Sigmoid colon (tissue), 7 donors: ENCODE measurements around the gene MIEF2. TPM values are rescaled to one million over a fixed set of nuclear protein-coding genes. Genes with fewer than 3 reads are reported as not detected.

Experiments used
- DNase-seq: peaks from one replicate; pipeline ENCODE4 v3.0.0-alpha.2; 2019
- H3K27ac ChIP-seq, 4 donors: fragments of 200-600 bp; sonication (generic); one replicate each; pipeline ENCODE4 v1.5.1; 2016 to 2019; ENCODE audit warnings: mild to moderate bottlenecking in 1 of 4
- H3K27me3 ChIP-seq, 3 donors: fragments of 200-600 bp; sonication (generic); one replicate each; pipeline ENCODE4 v1.5.1; 2019; ENCODE audit warnings: mild to moderate bottlenecking in 1 of 3
- H3K36me3 ChIP-seq, 4 donors: fragments of 200-600 bp; sonication (generic); one replicate each; pipeline ENCODE4 v1.5.1; 2016 to 2019
- H3K4me1 ChIP-seq, 4 donors: fragments of 200-600 bp; sonication (generic); one replicate each; pipeline ENCODE4 v1.5.1; 2017 to 2019
- H3K4me3 ChIP-seq, 4 donors: fragments of 200-600 bp; sonication (generic); one replicate each; pipeline ENCODE4 v1.5.1; 2017 to 2019; ENCODE audit warnings: mild to moderate bottlenecking in 2 of 4, moderate library complexity in 1 of 4
- H3K9me3 ChIP-seq, 4 donors: fragments of 200-600 bp in 3 of 4; sonication (generic) in 3 of 4; one replicate each; pipeline versions ENCODE4 v1.5.1 to v1.6.1; 2013 to 2019
- EP300 ChIP-seq, 4 donors: sonication (generic); formaldehyde crosslinking; IDR thresholded peaks; one replicate each; pipeline ENCODE4 v1.6.1; 2017; ENCODE audit warnings: antibody characterized with exemption in 4 of 4
- POLR2A ChIP-seq, 2 donors: fragments of 450-650 bp; IDR thresholded peaks; one replicate each; pipeline ENCODE4 v1.6.1; 2016; ENCODE audit warnings: antibody characterized with exemption in 2 of 2, mild to moderate bottlenecking in 2 of 2, moderate library complexity in 2 of 2
- POLR2AphosphoS5 ChIP-seq, 4 donors: sonication (generic); formaldehyde crosslinking; IDR thresholded peaks; one replicate each; pipeline ENCODE4 v1.6.1; 2017; ENCODE audit warnings: antibody characterized with exemption in 4 of 4
- WGBS, 2 donors: extraction: QIAGEN DNeasy Blood & Tissue Kit; methylation state at CpG; one replicate each; pipeline ENCODE4 v1.1.7; 2013; 5-methylcytosine and 5-hydroxymethylcytosine counted together
- intact Hi-C: fragments of 100-400 bp; cut with DNase I; formaldehyde crosslinking; loops from one replicate; pipeline ENCODE4 v1.15.1; 2023
- polyA plus RNA-seq, 3 donors: library from polyadenylated mRNA; stranded (reverse); fragments of 200-250 nt; gene quantifications; one replicate each; pipeline ENCODE4 v1.2.3, GENCODE V29; 2013
- total RNA-seq, 4 donors: library from RNA; depleted of rRNA; stranded (reverse); fragments of >200 nt; gene quantifications; one replicate each; pipeline ENCODE4 v1.1.0, GENCODE V29; 2016
- TF ChIP-seq, protein P1 (sequence below), 4 experiments: fragments of 450-650 bp in 3 of 4; fragments of 200-600 bp in 1 of 4; IDR thresholded peaks; one replicate each; pipeline ENCODE4 v1.5.1; 2016 to 2019; ENCODE audit warnings: antibody characterized with exemption in 4 of 4, mild to moderate bottlenecking in 3 of 4, moderate library complexity in 2 of 4
- donor health status: healthy with polysubstance abuse.
- donor health status: Bipolar disorder and iron deficiency.
- donor health status: healthy.

MIEF2 gene
- total and polyA plus RNA-seq, 7 donors, result 3.7 to 14.4 (median 11.4) TPM

DNA sequence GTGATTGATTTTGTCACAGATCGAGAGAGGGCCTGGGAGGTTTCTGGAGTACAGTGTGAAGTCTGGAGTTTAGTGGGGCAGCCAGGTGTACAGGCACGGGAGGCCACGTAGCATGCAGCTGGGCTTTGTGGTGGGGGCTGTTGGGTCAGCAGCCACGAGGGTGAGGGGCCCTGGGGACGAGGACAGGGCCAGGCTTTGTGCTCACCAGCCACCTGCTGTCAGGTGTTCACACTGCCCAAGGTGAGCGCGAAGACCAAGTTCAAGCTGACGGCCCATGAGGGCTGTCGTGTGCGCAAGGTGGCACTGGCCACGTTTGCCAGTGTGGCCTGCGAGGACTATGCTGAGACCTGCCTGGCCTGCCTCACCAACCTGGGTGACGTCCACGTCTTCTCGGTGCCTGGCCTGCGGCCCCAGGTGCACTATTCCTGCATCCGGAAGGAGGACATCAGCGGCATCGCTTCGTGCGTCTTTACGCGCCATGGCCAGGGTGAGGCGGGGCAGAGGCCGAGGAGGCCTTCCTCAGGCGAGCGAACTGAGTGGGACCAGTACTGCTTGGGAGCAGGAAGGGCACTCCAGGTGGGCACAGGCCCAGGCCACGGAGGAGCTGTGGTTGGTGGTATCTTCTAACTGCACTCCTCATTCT lies 19.1 kb upstream of the MIEF2 start:
- H3K36me3 ChIP-seq, result peaks cover 8 to 77% (median 28%) of the 10 kb centered on the region in 4 donors
- no peaks in the 10 kb centered on the region for H3K4me1 ChIP-seq
- DNase-seq, result no peak
- no peak overlapping the region for H3K4me3 ChIP-seq
- no peaks in the 10 kb centered on the region for H3K27me3 ChIP-seq
- intact Hi-C loops, result no loop called here
- TF ChIP-seq POLR2AphosphoS5 (IDR thresholded peaks at IDR 0.05) (no peak), POLR2A (IDR thresholded peaks at IDR 0.05) (no peak), EP300 (IDR thresholded peaks at IDR 0.05) (no peak)
- WGBS, 2 donors, result 91 to 92% methylated on average over 28 of the region's 28 CpGs
- H3K27ac ChIP-seq, result no peak overlapping the region
- no peaks in the 10 kb centered on the region for H3K9me3 ChIP-seq

DNA sequence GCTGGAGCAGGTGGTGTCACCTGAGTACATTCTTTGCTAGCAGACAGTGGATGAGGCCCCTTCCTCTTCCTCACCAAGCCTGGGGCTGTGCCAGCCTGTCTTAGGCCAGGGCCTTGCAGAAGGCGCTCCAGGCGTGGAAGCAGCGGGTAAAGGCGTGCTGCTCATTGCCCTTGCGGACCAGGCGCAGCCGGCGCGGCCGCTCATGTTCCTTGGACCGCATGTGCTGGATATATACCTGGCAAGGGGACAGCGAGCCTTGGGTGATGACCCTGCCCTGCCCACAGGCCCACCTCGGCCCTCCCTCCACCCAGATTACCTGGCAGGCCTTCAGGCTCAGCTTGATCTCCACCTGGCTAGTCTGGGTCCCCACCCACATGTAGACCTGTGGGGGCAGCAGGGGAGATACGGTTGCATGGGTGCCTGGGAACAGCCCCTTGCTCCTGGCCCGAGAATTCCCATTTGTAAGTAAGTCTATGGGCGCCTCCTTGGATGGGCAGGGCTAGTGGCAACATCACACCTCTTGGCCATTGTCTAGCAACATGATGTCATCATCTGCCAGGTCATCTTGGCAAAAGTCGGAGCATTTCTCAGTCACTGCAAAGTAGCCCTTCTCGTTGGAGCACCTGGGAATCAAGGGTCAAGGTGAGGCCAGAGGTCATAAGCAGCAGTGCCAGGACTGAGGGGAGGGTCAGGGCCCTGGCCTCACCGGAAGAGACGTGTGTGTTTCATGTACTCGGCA lies 15.3 kb upstream of the MIEF2 start:
- Histone ChIP-seq H3K27ac (no peak overlapping the region), H3K4me1 (peaks cover 0 to 13% (median 5%) of the 10 kb centered on the region in 4 donors), H3K4me3 (no peak overlapping the region), H3K36me3 (peaks cover 12 to 84% (median 46%) of the 10 kb centered on the region in 4 donors), H3K27me3 (no peaks in the 10 kb centered on the region), H3K9me3 (no peaks in the 10 kb centered on the region)
- intact Hi-C loops, result no loop called here
- DNase-seq, result no peak
- TF ChIP-seq POLR2AphosphoS5 (IDR thresholded peaks at IDR 0.05) (no peak), EP300 (IDR thresholded peaks at IDR 0.05) (no peak), POLR2A (IDR thresholded peaks at IDR 0.05) (no peak)
- TF ChIP-seq, protein P1, sequence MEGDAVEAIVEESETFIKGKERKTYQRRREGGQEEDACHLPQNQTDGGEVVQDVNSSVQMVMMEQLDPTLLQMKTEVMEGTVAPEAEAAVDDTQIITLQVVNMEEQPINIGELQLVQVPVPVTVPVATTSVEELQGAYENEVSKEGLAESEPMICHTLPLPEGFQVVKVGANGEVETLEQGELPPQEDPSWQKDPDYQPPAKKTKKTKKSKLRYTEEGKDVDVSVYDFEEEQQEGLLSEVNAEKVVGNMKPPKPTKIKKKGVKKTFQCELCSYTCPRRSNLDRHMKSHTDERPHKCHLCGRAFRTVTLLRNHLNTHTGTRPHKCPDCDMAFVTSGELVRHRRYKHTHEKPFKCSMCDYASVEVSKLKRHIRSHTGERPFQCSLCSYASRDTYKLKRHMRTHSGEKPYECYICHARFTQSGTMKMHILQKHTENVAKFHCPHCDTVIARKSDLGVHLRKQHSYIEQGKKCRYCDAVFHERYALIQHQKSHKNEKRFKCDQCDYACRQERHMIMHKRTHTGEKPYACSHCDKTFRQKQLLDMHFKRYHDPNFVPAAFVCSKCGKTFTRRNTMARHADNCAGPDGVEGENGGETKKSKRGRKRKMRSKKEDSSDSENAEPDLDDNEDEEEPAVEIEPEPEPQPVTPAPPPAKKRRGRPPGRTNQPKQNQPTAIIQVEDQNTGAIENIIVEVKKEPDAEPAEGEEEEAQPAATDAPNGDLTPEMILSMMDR (IDR thresholded peaks at IDR 0.05), result no peak
- 89 to 93% methylated on average over 21 of the region's 21 CpGs for WGBS, 2 donors

DNA sequence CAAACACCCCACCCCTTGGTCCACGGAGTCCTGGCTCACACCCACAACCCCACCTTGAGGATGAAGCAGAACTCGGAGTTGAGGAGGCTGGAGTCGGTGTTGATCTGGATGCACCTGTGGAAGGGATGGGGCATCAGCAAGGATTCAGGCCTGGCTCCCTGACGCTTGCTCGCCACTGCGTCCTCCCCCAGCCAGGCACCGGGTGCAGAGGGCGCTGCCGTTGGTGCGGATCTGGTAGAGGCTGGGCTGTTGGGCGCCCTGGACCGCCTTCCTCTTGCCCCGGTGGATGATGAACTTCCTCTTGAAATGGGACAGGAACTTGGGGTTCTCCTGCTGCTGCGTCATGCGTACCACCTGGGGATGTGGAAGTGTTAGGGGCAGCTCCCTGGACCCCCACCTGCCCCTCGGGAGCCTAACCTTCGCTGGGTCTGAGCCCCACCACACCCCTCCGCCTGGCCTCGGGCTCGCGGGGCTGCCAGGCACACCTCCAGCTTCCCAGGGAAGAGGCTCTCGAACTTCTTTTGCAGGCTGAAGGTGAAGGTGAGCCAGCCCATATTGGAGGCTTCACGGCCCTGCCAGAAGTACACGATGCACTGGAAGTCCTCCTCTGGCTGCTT lies 14.2 kb upstream of the MIEF2 start:
- H3K27me3 ChIP-seq, result no peaks in the 10 kb centered on the region
- TF ChIP-seq POLR2A (IDR thresholded peaks at IDR 0.05) (no peak), EP300 (IDR thresholded peaks at IDR 0.05) (no peak), POLR2AphosphoS5 (IDR thresholded peaks at IDR 0.05) (peak in 1 of 4 donors; percentile 11)
- TF ChIP-seq, protein P1 (IDR thresholded peaks at IDR 0.05), result no peak
- peak overlapping the region in 1 of 4 donors; percentile 45 for H3K27ac ChIP-seq
- WGBS, 2 donors, result 81 to 90% methylated on average over 24 of the region's 24 CpGs
- peaks cover 15 to 92% (median 55%) of the 10 kb centered on the region in 4 donors for H3K36me3 ChIP-seq
- no peaks in the 10 kb centered on the region for H3K9me3 ChIP-seq
- H3K4me1 ChIP-seq, result peaks cover 0 to 13% (median 5%) of the 10 kb centered on the region in 4 donors
- H3K4me3 ChIP-seq, result no peak overlapping the region
- intact Hi-C loops, result no loop called here
- no peak for DNase-seq

DNA sequence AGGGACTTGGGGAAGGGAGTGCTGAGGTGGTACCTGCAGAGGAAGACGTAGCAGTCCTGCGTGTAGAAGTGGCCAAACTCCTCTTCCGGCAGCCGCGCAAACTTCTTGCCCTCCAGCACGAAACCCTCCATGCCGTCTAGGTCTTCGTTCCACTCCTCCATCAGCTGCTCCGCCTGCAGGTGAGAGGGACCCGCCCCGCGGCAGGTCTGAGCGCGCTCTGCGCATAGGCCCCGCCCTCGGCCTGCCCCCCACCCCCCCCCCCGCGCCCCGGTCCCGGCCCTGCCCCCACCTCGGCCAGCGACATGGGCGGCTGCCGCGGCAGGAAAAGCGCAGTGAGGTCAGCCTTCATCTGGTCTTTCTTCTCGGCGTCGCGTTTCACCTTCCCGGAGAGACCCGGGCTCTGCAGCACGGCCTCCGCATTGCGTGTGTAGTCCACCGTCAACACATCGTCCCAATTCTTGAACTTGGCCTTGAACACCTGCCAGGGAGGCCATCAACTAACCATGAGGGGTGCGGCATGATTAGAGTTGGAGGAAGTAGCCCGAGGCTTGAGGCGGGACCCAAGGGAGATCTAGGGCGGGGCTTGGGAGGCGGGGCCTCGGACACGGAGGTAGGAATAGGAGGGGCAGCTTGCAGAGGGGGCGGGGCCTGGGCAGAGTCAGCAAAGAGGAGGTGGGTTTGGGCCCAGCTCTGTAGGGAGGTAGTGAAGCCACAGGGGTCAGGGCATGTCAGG lies 13.4 kb upstream of the MIEF2 start:
- Histone ChIP-seq H3K36me3 (peaks cover 24 to 92% (median 64%) of the 10 kb centered on the region in 4 donors), H3K27ac (peak overlapping the region in 2 of 4 donors; percentile 36 to 45)
- 13 to 66% methylated on average over 46 of the region's 46 CpGs for WGBS, 2 donors

More for the DNA sequence above, 13.4 kb upstream of the MIEF2 start:
- intact Hi-C loops, result no loop called here
- peak; percentile 81 for DNase-seq
- no peak overlapping the region for H3K4me3 ChIP-seq
- H3K9me3 ChIP-seq, result no peaks in the 10 kb centered on the region
- H3K27me3 ChIP-seq, result no peaks in the 10 kb centered on the region
- no peak for TF ChIP-seq POLR2A (IDR thresholded peaks at IDR 0.05)
- TF ChIP-seq EP300 (IDR thresholded peaks at IDR 0.05), result no peak
- TF ChIP-seq, protein P1 (IDR thresholded peaks at IDR 0.05), result no peak
- no peak for TF ChIP-seq POLR2AphosphoS5 (IDR thresholded peaks at IDR 0.05)
- peaks cover 0 to 13% (median 5%) of the 10 kb centered on the region in 4 donors for H3K4me1 ChIP-seq
